HG03439 (cell line): ENCODE data around the gene EPS8.

Experiments
- ATAC-seq: cut with Tn5 transposase; IDR thresholded peaks from one replicate; pipeline ENCODE4 v1.9.1; 2021; ENCODE audit warnings: mild to moderate bottlenecking, moderate library complexity; ENCODE audit not compliant: unreplicated experiment

Gene EPS8

GRCh38 chr12:15693228-15693911 is 95.8 kb downstream of the EPS8 start:
- ATAC-seq = no peak

- no peak for ATAC-seq
Measured at GRCh38 chr12:15691388-15691787, 97.8 kb downstream of the EPS8 start.

DNA sequence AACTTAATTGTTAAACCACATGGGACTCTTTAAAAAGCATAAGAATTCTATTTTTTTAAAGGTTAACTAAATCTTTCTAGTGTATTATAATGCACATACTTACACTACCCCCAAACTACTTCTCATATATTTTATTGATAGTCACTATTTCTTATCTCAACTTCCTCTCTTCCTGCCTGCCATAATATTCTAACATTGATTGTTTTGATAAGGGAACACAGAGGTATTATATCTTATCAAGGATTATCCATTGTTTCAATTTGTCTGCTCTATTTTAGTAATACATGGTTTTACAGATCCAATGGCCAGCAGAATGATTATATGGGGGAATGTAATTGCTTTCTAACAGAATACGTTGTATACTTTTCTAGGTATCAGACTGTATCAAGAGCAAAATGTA is 98.9 kb downstream of the EPS8 start:
- no peak for ATAC-seq

GRCh38 chr12:15689751-15690191 is 99.4 kb downstream of the EPS8 start:
- ATAC-seq = no peak

DNA sequence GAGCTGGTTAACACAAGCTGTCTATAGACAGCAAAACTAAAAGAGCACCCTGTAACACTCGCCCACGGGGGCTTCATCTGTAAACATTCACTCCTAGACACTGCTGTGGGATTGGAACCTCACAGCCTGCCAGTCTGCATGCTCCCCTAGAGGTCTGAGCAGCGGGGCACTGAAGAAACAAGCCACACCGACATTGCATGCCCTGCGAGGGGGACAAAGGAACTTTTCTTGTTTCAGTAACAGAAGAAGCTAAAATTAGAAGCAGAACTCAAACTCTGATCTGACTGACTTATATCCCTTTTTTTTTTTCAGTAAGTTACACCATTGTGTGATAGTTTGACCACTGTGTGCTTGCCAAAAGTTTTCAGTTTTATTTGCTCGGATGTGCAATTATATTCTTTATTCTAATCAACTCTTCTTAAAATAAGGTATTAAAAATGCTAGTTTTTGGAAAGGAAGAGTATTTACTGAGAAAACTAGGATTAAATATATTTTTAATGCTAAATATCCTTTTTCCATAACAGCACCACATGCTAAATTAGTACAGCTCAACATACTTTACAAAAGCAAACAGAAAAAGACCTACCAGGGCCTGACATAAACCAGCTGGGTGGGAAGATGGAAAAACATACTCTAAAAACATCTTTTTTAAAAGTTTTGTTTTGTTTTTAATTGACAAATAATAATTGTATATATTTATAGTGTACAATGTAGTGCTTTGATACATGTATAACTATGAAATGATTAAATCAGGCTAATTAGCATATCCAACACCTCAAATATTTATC is 100.2 kb downstream of the EPS8 start:
- no peak for ATAC-seq

DNA sequence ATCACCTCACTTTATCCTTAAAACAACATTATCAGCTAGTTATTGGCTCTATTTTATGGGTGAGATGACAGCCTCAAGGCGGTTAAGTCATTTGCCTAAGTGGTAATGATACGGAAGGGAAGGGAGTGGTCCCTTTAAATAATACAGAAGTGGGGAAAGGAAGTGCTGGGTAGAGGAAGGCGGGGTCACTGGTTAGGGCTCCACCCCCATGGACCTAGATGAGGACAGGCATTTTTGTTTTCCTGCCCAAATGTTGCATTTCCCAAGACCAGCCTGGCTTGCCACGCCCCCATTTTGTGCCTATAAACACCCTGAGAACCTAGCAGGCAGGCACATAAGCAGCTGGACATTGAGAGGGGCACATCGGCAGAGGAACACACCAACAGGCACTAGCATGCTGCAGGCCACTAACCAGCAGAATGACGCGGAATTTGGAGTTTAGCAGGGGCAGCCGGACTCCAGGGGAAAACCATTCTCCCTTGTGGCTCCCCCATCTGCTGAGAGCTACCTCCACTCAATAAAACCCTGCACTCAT is 100.9 kb downstream of the EPS8 start:
- ATAC-seq = no peak

DNA sequence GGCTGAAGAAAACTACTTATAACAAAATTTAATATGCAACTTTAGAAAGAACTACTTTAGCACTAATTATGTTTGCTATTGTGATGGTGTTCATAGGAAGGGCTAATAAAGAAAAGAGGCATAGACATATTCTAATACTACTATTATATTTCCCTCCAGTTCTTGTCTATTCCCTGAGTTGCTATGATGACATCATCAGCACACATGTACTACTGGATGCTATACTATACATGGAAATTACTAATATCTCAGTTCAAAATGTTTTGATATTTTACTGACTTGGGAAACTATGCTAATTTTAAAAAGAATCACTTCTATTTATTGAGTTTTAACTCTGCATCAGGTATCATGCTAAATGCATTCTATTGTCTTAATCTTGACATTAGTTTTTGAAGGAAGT is 101.6 kb downstream of the EPS8 start:
- ATAC-seq = no peak

- ATAC-seq = no peak
Measured at GRCh38 chr12:15684896-15685658, 104.1 kb downstream of the EPS8 start.

DNA sequence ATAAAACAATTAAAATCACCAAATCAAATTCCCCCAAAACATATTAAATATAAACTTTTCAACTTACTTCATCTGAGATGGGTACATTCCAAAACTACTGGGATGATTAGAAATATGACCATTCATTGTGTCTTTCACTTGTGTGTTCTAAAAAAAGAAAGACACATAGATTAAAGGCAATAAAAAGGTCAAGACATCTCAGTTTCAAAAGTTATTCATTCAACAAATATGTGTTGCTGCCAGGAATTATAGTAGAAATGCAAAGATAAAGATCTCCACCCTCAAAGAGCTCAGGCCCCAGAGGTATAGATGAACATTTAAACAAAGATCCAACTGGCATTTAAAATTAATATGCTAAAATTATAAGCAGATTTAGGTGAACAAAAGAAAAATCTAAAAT is 106.4 kb downstream of the EPS8 start:
- no peak for ATAC-seq

GRCh38 chr12:15679151-15679550 is 110.0 kb downstream of the EPS8 start:
- no peak for ATAC-seq

GRCh38 chr12:15677726-15678201 is 111.4 kb downstream of the EPS8 start:
- no peak for ATAC-seq

DNA sequence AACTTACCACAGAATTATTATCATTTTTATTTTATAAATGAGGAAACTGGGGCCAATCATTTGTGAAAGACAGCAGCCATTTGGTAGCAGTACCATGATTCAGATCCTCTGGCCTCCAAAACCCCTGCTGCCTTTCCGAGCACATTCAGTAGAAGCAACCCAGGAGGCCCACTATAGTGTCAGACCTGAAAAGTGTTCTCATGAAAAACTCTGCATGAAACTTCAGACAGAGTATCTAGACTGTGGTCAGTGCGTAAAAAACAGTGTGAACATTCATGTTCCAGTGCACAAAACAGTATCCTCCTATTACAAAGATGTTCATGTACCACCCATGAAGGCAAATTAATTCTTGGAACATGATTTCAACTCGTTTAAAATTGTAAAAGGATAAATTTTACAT is 112.0 kb downstream of the EPS8 start:
- ATAC-seq = no peak

GRCh38 chr12:15672671-15673270 is 116.4 kb downstream of the EPS8 start:
- ATAC-seq = no peak

GRCh38 chr12:15670756-15671155 is 118.4 kb downstream of the EPS8 start:
- ATAC-seq = no peak

- ATAC-seq = no peak
Measured at GRCh38 chr12:15669256-15669948, 119.8 kb downstream of the EPS8 start.

DNA sequence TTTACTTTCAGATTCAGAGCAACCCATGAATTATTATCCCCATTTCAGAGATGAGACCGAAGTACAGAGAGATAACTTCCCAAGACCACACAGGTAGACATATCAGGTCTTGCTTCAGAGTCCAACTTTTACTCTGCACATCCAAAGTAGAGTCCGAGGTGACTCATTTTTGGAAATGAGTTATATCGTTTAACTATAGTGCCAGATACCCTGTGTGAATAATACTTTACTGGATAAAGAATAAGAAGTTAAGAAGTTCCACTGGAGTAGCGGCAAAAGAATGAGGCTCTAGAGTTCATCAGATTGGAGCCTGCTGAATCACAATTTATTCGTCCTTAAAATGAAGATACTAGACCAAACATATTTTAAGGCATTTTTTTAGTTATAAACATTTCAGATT is 124.7 kb downstream of the EPS8 start:
- no peak for ATAC-seq

DNA sequence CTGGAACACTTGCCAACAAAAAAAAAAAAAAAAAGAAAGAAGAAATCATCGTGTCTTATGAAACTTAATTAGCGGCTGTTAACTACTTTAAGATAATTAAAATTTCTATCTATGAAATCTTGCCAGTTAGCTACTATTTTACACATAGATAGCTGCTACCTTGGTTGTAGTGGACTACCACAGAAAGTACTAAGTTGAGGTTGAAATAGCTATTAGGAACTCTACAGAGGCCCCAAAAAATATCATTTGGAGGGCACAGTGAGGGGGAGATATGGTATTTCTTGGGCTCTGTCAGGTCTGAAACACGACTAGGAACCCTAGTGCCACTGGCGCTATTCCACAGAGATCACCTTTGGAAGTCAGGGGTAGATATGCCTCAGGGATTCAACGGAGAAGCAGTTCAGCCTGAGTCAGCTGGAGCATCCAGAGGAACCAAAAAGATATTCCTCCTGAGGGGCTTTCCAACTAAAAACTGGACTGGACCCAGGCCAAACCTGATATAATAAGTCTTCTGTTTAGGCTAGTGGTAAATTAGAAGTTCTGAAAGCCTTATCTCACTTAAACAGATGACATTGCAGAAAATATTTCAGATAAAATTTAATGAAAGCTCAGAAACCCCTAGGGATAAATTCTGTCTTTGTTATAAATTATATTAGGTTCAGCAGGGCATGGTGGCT is 126.1 kb downstream of the EPS8 start:
- ATAC-seq = no peak

DNA sequence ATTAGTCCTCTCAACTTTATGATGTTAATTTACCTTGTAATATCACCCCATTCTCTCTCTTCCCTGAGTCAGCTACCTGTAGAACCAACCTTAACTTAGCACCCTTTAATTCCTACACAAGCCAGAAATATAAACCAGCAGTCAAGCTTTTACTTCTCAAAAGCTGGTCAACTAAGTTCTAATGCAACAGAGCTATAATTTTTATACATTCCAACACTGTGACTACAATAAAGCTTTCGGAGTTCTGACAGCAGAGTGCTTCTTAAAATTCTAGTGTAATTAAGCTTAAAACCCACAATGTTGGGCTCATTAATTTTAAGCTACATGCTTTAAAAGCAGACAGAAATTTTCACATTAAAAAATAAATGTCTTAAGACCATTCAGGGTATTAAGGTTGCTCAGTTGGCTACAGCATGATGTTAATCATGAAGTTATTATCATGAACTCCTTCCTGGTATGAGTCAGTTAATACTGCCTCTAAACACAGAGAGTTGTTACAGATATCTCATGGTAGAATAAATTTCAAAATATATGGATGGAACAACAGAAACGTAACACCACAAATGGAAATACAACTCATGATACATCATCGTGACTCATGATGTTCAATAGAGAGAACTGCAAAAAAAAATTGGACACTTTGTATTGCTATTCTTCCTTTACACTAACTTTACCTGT is 126.7 kb downstream of the EPS8 start:
- ATAC-seq = no peak

DNA sequence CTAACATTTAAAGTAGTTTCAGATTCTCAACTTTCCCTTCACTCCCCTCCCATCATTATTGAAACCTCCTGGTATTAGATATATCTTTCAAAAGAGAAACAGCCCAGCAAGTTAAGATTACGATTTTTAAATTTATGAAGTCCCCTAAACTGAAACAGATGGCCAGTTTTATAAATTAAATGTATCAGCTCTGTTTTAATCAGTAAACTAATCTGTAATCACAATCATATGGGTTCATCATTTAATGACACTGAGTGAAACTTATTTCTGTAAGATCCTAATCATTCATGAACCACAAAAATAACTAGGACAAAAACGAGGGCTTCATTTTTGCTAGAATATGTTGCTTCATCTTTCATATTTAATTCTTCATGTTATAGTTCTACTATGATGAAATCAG is 137.8 kb downstream of the EPS8 start:
- ATAC-seq = no peak
